ENCODE results near the gene TSPAN18.

The TSPAN18 gene

GRCh38 chr11:44872556-44872955 is 145.8 kb downstream of the TSPAN18 start:
- no peaks in the 10 kb centered on the region for H4K20me1 ChIP-seq (ENCODE audit: insufficient read depth, low read length)
- no peaks in the 10 kb centered on the region for H3K79me2 ChIP-seq (ENCODE audit: low read length)
- no peak for TF ChIP-seq EZH2phosphoT487 (IDR thresholded peaks at IDR 0.05; ENCODE audit: low read depth)
- TF ChIP-seq CTCF (IDR thresholded peaks at IDR 0.05; ENCODE audit: low read depth, low read length) = no peak
- H3K27ac ChIP-seq (ENCODE audit: low read length) = no peak overlapping the region
- no peak overlapping the region for H3K4me3 ChIP-seq (ENCODE audit: low read length)
- H3K4me2 ChIP-seq (ENCODE audit: low read length) = no peak overlapping the region
- no peak overlapping the region for H2AFZ ChIP-seq (ENCODE audit: low read depth, low read length)
- peaks cover 8% of the 10 kb centered on the region for H3K36me3 ChIP-seq (replicated peaks; ENCODE audit: low read depth, low read length)
- H3K9ac ChIP-seq (ENCODE audit: low read length) = no peak overlapping the region
- no peaks in the 10 kb centered on the region for H3K27me3 ChIP-seq (ENCODE audit: low read depth, low read length)
- peaks cover 29% of the 10 kb centered on the region for H3K4me1 ChIP-seq (ENCODE audit: low read length)
- no peaks in the 10 kb centered on the region for H3K9me3 ChIP-seq (ENCODE audit: insufficient read depth, low read length)

- Histone ChIP-seq H3K4me2 (ENCODE audit: low read length) (no peak overlapping the region), H3K27me3 (ENCODE audit: low read depth, low read length) (no peaks in the 10 kb centered on the region), H3K9me3 (ENCODE audit: insufficient read depth, low read length) (no peaks in the 10 kb centered on the region), H3K79me2 (ENCODE audit: low read length) (no peaks in the 10 kb centered on the region), H3K9ac (ENCODE audit: low read length) (no peak overlapping the region), H4K20me1 (ENCODE audit: insufficient read depth, low read length) (no peaks in the 10 kb centered on the region), H3K27ac (ENCODE audit: low read length) (no peak overlapping the region), H3K4me1 (ENCODE audit: low read length) (peaks cover 25% of the 10 kb centered on the region), H3K4me3 (ENCODE audit: low read length) (no peak overlapping the region), H3K36me3 (replicated peaks; ENCODE audit: low read depth, low read length) (peaks cover 8% of the 10 kb centered on the region), H2AFZ (ENCODE audit: low read depth, low read length) (no peak overlapping the region)
- TF ChIP-seq CTCF (IDR thresholded peaks at IDR 0.05; ENCODE audit: low read depth, low read length) (no peak), EZH2phosphoT487 (IDR thresholded peaks at IDR 0.05; ENCODE audit: low read depth) (no peak)
These were observed 146.8 kb downstream of the TSPAN18 start for GRCh38 chr11:44873537-44873936.

- Histone ChIP-seq H4K20me1 (ENCODE audit: insufficient read depth, low read length) (no peaks in the 10 kb centered on the region), H3K36me3 (replicated peaks; ENCODE audit: low read depth, low read length) (peaks cover 8% of the 10 kb centered on the region), H3K27me3 (ENCODE audit: low read depth, low read length) (0 out of 2 replicates have a peak, but pooled peaks cover under 1% of the 10 kb centered on the region), H3K9me3 (ENCODE audit: insufficient read depth, low read length) (no peaks in the 10 kb centered on the region), H3K79me2 (ENCODE audit: low read length) (no peaks in the 10 kb centered on the region), H3K27ac (ENCODE audit: low read length) (no peak overlapping the region), H3K4me3 (ENCODE audit: low read length) (no peak overlapping the region), H3K4me2 (ENCODE audit: low read length) (no peak overlapping the region), H3K4me1 (ENCODE audit: low read length) (peaks cover 25% of the 10 kb centered on the region), H2AFZ (ENCODE audit: low read depth, low read length) (no peak overlapping the region), H3K9ac (ENCODE audit: low read length) (no peak overlapping the region)
- no peak for TF ChIP-seq CTCF (IDR thresholded peaks at IDR 0.05; ENCODE audit: low read depth, low read length)
- TF ChIP-seq EZH2phosphoT487 (IDR thresholded peaks at IDR 0.05; ENCODE audit: low read depth) = no peak
These were observed 147.5 kb downstream of the TSPAN18 start for GRCh38 chr11:44874284-44874683.

GRCh38 chr11:44875037-44875436 is 148.3 kb downstream of the TSPAN18 start:
- TF ChIP-seq CTCF (IDR thresholded peaks at IDR 0.05; ENCODE audit: low read depth, low read length) (no peak), EZH2phosphoT487 (IDR thresholded peaks at IDR 0.05; ENCODE audit: low read depth) (no peak)
- Histone ChIP-seq H3K79me2 (ENCODE audit: low read length) (no peaks in the 10 kb centered on the region), H3K4me1 (ENCODE audit: low read length) (peaks cover 24% of the 10 kb centered on the region), H3K9ac (ENCODE audit: low read length) (no peak overlapping the region), H4K20me1 (ENCODE audit: insufficient read depth, low read length) (no peaks in the 10 kb centered on the region), H3K27me3 (ENCODE audit: low read depth, low read length) (0 out of 2 replicates have a peak, but pooled peaks cover 3% of the 10 kb centered on the region), H3K36me3 (replicated peaks; ENCODE audit: low read depth, low read length) (peaks cover 8% of the 10 kb centered on the region), H2AFZ (ENCODE audit: low read depth, low read length) (no peak overlapping the region), H3K9me3 (ENCODE audit: insufficient read depth, low read length) (no peaks in the 10 kb centered on the region), H3K27ac (ENCODE audit: low read length) (no peak overlapping the region), H3K4me2 (ENCODE audit: low read length) (no peak overlapping the region), H3K4me3 (ENCODE audit: low read length) (no peak overlapping the region)

Data from OCI-LY3 (cell line).